Peyer's patch (tissue), 4 donors: ENCODE data around the gene DBT.

ENCODE experiments used
- POLR2A ChIP-seq, 2 donors: fragments of 450-650 bp; IDR thresholded peaks; one replicate each; pipeline ENCODE4 v1.5.1; 2017; ENCODE audit warnings: antibody characterized with exemption in 2 of 2, mild to moderate bottlenecking in 2 of 2, moderate library complexity in 2 of 2
- TF ChIP-seq, protein P1 (sequence below), 6 experiments: fragments of 450-650 bp in 4 of 6; fragments of 200-600 bp in 2 of 6; sonication (generic) in 1 of 6; IDR thresholded peaks; one replicate each; pipeline ENCODE4 v1.5.1; 2017 to 2019; ENCODE audit warnings: antibody characterized with exemption in 6 of 6, mild to moderate bottlenecking in 3 of 6, moderate library complexity in 1 of 6

- TF ChIP-seq, protein P1, sequence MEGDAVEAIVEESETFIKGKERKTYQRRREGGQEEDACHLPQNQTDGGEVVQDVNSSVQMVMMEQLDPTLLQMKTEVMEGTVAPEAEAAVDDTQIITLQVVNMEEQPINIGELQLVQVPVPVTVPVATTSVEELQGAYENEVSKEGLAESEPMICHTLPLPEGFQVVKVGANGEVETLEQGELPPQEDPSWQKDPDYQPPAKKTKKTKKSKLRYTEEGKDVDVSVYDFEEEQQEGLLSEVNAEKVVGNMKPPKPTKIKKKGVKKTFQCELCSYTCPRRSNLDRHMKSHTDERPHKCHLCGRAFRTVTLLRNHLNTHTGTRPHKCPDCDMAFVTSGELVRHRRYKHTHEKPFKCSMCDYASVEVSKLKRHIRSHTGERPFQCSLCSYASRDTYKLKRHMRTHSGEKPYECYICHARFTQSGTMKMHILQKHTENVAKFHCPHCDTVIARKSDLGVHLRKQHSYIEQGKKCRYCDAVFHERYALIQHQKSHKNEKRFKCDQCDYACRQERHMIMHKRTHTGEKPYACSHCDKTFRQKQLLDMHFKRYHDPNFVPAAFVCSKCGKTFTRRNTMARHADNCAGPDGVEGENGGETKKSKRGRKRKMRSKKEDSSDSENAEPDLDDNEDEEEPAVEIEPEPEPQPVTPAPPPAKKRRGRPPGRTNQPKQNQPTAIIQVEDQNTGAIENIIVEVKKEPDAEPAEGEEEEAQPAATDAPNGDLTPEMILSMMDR (IDR thresholded peaks at IDR 0.05) = no peak
- TF ChIP-seq POLR2A (IDR thresholded peaks at IDR 0.05) = no peak
Observed at GRCh38 chr1:100234432-100234831, 15.2 kb downstream of the DBT start.
